Activated CD4-positive, alpha-beta T cell treated with anti-CD3 and anti-CD28 coated beads, Interleukin-2, amount 10 ng/mL, durations not matched to agents 24 days and 14 days (primary cell): ENCODE measurements around the gene PPP4R3B. TPM values are rescaled to one million over a fixed set of nuclear protein-coding genes. Genes with fewer than 3 reads are reported as not detected.
A peak's percentile ranks its signal among the peaks of the same experiment; 100 is the strongest.

Source experiments
- DNase-seq: peaks from one replicate; pipeline ENCODE4 v3.0.0; 2022
- H3K27ac Mint-ChIP-seq: one replicate; pipeline ENCODE4 v1.8.0; 2022; ENCODE audit warnings: mild to moderate bottlenecking, mixed read lengths
- H3K27me3 Mint-ChIP-seq: one replicate; pipeline ENCODE4 v1.8.0; 2022; ENCODE audit warnings: mixed read lengths
- H3K36me3 Mint-ChIP-seq: one replicate; pipeline ENCODE4 v1.8.0; 2022; ENCODE audit warnings: low read depth, mild to moderate bottlenecking, mixed read lengths
- H3K4me1 Mint-ChIP-seq: one replicate; pipeline ENCODE4 v1.8.0; 2021; ENCODE audit warnings: mixed read lengths
- H3K4me3 Mint-ChIP-seq: one replicate; pipeline ENCODE4 v1.8.0; 2022; ENCODE audit warnings: mild to moderate bottlenecking, moderate library complexity, mixed read lengths
- H3K9me3 Mint-ChIP-seq: one replicate; pipeline ENCODE4 v1.8.0; 2021; ENCODE audit warnings: mixed read lengths
- intact Hi-C: fragments of 100-400 bp; cut with micrococcal nuclease; formaldehyde crosslinking; loops from one replicate; pipeline ENCODE4 v1.15.1; 2023
- total RNA-seq: library from RNA; stranded (reverse); gene quantifications from 2 replicates; pipeline ENCODE4 v1.2.3, GENCODE V29; 2022

PPP4R3B gene
- total RNA-seq = 78.1 and 82.7 TPM in 2 replicates

DNA sequence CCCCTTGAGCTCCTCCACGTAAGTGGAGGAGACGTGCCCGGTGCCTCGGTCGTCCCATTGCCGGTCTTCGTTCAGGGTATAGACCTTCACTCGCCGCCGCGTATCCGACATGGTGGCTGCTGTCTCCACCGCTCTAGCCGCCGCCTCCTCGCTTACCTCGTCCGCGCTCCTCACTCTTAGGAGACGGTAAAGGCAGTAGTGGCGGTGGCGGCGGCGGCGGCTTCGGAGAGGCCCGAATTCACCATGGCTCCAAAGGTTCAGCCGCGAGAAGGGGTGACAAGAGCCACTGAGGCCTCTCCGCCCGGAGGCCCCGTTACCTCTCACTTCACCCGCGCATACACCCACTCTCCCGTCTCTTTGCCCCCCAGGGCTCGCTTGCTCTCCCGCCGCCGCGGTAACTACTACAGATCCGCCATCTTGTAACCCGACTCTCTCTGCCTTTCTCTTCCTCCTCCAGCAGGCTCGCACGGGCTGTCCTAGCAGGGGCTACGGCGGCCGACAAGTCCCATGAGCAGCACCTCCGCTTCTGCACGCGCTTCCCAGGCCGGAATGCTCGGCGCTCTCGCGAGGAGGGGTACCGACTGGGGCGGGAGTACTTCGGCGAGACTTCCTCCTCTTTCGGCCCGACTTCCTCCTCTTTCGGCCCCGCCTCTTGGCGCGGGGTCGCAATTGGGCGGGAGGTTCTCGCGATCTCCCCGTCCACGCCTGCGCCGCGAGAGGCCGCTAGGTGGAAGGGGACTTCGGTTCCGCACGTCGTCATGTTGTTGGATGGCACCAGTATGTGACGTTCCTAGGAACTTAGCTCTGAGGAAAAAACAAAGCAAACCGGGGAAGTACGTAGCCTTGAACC, at the start of gene PPP4R3B:
PPP4R3B (minus strand) TSS at position 448 of the 850 bp plus-strand sequence; CDS start at position 111, 337 bp downstream.
- no peak within 1 kb of the TSS for H3K27ac Mint-ChIP-seq

DNA sequence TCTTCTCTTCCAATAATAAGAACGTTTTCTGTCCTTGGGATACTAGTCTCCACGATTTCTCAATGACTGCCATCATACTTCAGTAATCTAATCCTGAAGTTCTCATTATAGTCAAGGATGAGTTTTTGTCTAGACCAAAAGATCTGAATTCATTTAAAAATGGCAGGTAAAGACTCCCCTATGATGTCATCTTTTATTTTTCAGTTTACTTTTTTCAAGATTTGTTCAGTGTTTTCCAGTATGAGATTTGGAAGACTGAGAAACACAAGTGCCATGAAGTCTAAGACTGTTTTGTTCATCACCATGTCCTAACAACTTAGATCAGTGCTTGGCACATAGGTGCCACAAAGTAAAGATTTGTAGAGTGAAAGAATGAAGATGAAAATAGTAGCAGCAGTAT, 35.8 kb upstream of the PPP4R3B start:
- no peaks in the 10 kb centered on the region for H3K4me1 Mint-ChIP-seq
- H3K36me3 Mint-ChIP-seq = peaks cover 55% of the 10 kb centered on the region
- no peak for DNase-seq
- H3K9me3 Mint-ChIP-seq = no peaks in the 10 kb centered on the region
- intact Hi-C loops = no loop called here
- H3K27me3 Mint-ChIP-seq = no peaks in the 10 kb centered on the region
- H3K4me3 Mint-ChIP-seq = no peak overlapping the region
- H3K27ac Mint-ChIP-seq = no peak overlapping the region

More for the DNA sequence above, at the start of gene PPP4R3B:
- Mint-ChIP-seq H3K4me3 (no peak within 1 kb of the TSS), H3K36me3 (peaks cover 30% of the 10 kb centered on the region), H3K27me3 (no peaks in the 10 kb centered on the region), H3K9me3 (no peaks in the 10 kb centered on the region), H3K4me1 (peaks cover 35% of the 10 kb centered on the region)
- intact Hi-C loops = loop anchor here (1.0 to 10.0 kb wide), 13 partner anchors 26 to 1831 kb away; partner anchors contain the start of genes ASB3, CCDC88A, CFAP36 and CLHC1
- DNase-seq = peak; percentile 100

DNA sequence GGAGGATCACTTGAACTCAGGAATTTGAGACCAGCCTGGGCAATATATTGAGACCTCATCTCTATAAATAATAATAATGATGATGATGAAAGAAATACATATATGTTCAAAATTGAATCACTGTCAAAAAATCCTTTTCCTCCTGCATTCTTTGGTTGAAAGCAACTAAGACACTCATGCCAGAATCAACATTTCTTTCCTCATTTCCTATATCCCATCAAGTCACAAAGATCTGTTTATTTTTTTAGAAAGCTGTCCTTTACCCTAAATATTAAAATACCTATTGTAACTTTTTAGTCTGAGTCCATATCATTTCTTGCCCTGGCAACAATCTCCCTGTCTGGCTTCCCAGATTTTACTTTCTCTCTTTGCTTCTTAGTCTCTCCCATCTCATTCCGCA, 31.8 kb upstream of the PPP4R3B start:
- Mint-ChIP-seq H3K4me1 (no peaks in the 10 kb centered on the region), H3K9me3 (no peaks in the 10 kb centered on the region), H3K27ac (no peak overlapping the region), H3K4me3 (no peak overlapping the region), H3K27me3 (no peaks in the 10 kb centered on the region), H3K36me3 (peaks cover 41% of the 10 kb centered on the region)
- intact Hi-C loops = no loop called here
- DNase-seq = no peak

DNA sequence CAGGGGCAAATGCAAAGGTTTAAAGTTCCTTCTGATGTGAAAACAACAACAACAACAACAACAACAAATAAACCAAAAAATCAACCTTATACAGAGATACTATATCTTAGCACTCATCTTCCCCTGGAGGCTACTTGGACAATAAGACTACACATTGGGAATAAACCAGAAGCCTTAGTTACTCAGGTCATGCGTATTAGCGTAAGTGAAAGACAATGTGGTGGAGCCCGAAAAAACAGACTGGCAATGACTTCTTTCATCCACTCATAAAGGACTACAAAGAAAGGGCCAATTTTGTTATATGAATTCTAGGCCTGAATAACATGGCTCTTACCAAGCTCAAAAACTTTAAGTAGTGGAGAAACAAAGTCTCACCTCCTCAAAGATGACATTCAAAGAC, 19.4 kb upstream of the PPP4R3B start:
- no peak for DNase-seq
- no peaks in the 10 kb centered on the region for H3K9me3 Mint-ChIP-seq
- intact Hi-C loops = no loop called here
- no peak overlapping the region for H3K4me3 Mint-ChIP-seq
- H3K36me3 Mint-ChIP-seq = peaks cover 41% of the 10 kb centered on the region
- H3K4me1 Mint-ChIP-seq = no peaks in the 10 kb centered on the region
- H3K27ac Mint-ChIP-seq = no peak overlapping the region
- H3K27me3 Mint-ChIP-seq = no peaks in the 10 kb centered on the region

DNA sequence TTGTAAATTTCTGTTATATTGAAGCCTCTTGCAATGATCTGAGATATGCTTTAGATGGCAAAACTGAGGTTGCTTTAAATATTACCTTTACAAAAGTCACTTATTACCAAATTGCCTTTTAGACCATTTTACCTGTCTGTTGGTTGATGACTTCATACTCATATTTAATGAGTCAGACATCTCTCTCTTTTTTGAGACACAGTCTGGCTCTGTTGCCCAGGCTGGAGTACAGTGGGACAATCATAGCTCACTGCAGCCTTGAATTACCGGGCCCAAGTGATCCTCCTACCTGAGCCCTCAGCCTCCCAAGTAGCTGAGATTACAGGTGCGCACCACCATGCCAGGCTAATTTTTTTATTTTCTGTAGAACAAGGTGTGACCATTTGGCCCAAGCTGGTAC, 11.5 kb upstream of the PPP4R3B start:
- Mint-ChIP-seq H3K4me3 (no peak overlapping the region), H3K27ac (no peak overlapping the region), H3K4me1 (peaks cover 2% of the 10 kb centered on the region), H3K36me3 (peaks cover 39% of the 10 kb centered on the region), H3K27me3 (no peaks in the 10 kb centered on the region), H3K9me3 (no peaks in the 10 kb centered on the region)
- intact Hi-C loops = no loop called here
- DNase-seq = no peak

DNA sequence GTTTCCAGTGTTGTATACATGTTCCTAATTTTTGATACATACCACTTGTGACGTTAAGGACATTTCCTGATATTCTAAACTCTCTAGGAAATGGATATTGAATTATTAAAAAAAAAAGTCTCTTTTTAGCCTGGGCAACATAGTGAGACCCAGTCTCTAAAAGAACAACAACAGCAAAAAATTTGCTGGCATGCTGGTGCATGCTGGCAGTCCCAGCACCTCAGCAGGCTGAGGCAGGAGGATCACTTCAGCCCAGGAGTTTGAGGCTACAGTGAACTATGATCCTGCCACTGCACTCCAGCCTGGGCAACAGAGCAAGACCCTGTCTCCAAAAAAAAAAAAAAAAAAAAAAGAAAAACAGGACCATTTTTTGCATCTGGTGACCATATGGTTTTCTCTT, 10.5 kb upstream of the PPP4R3B start:
- Mint-ChIP-seq H3K4me3 (no peak overlapping the region), H3K36me3 (peaks cover 38% of the 10 kb centered on the region), H3K27me3 (no peaks in the 10 kb centered on the region), H3K9me3 (no peaks in the 10 kb centered on the region), H3K27ac (no peak overlapping the region), H3K4me1 (peaks cover 10% of the 10 kb centered on the region)
- intact Hi-C loops = no loop called here
- DNase-seq = no peak

DNA sequence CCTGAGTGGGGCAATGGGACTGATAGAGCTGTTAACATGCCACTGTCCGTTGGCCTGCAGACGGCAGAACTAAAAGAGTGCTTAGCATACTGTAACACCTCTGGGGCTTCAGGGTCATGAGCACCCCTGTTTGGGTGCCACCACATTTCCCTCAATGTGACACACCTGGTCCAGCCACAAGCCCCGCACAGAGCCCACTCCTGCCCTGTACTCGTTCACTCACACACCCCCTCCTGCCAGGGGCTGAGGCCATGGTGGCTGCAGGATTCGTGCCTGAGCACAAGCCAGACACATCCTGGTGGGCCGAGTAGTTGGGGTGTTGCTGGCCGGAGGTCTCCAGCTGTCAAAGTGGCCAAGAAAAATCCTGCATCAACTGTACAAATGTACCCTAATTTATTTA, 4.4 kb upstream of the PPP4R3B start:
- Mint-ChIP-seq H3K4me1 (peaks cover 31% of the 10 kb centered on the region), H3K27ac (no peak overlapping the region), H3K9me3 (no peaks in the 10 kb centered on the region), H3K4me3 (no peak overlapping the region), H3K36me3 (peaks cover 22% of the 10 kb centered on the region), H3K27me3 (no peaks in the 10 kb centered on the region)
- no peak for DNase-seq
- intact Hi-C loops = loop anchor here (1.0 kb wide), 1 partner anchor 10 kb away; no protein-coding TSS in a partner anchor

DNA sequence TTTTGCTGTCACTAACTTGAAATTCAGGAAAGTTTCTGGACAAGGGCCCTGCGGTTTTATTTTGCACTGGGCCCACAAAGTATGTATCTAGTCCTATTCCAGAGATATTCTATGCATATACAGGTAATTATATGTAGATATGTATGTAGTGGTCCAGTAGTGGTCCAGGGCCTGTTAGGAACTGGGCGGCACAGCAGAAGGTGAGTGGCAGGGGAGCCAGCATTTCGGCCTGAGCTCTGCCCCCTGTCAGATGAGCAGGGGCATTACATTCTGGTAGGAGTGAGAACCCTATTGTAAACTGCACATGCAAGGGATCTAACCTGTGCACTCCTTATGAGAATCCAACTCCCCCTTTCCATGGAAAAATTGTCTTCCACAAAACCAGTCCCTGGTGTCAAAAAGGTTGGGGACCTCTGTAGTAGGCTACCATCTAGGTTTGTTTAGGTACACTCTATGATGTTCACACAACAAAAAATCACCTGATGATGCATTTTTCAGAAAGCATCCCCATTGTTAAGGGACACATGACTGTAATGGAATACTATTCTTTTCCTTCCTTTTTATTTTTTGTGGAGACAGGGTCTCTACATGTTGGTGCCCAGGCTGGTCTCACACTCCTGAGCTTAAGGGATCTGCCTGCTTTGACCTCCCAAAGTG, 2.8 kb upstream of the PPP4R3B start:
- H3K27me3 Mint-ChIP-seq = no peaks in the 10 kb centered on the region
- no peak overlapping the region for H3K4me3 Mint-ChIP-seq
- H3K36me3 Mint-ChIP-seq = peaks cover 18% of the 10 kb centered on the region
- peak; percentile 71 for DNase-seq
- intact Hi-C loops = no loop called here
- H3K9me3 Mint-ChIP-seq = no peaks in the 10 kb centered on the region
- peak overlapping the region; percentile 12 for H3K27ac Mint-ChIP-seq
- H3K4me1 Mint-ChIP-seq = peaks cover 35% of the 10 kb centered on the region

DNA sequence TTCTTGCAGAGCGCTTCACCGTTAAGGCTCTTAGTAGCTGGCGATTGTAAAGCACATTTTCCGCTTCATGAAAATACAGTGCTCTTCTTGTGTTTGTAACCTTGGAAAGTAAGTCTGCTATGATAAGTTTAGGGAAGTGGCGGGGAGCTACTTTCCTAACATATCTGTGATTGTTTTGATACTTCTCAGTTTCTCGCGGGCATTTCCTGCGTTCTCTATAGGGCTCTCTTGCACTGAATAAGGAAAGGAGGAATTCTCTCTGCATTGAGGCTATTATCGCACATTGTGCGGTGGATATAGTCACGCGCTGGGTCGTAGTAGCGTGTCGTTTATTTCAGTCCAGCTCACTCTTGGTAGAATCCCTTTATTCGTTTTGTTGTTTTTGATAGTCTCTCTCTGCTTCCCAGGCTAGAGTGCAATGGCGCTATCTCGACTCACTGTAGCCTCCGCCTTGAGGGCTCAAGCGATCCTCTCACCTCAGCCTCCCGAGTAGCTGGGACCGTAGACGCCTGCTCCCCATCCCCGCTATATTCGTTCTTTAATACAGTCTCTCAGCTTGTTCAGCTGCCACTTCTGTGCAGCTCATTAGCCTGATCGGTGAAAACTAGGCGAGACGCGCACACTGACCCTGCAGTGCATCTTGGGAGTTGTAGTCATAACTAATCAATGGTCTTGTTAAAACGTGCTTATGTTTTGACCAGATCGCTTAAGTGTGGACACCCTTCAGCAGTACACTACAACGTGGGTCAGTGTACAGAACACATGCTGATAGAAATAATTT, 1.0 kb upstream of the PPP4R3B start:
- H3K4me3 Mint-ChIP-seq = no peak overlapping the region

DNA sequence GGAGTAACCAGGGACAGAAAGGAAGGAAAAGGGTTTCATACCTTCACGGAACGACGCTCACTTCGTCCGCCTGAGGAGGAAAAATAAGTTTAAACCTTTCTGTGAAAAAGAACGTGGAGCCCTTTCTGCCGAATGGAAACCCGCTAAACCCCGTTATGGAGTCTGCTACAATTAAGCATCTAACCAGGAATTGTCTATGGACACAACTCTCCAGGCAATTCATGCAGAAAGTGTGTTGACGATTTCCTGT, 528 bp upstream of the PPP4R3B start:
- peaks cover 36% of the 10 kb centered on the region for H3K4me1 Mint-ChIP-seq
- no peak overlapping the region for H3K27ac Mint-ChIP-seq
- H3K9me3 Mint-ChIP-seq = no peaks in the 10 kb centered on the region
- no peak for DNase-seq
- intact Hi-C loops = loop anchor here (1.0 to 10.0 kb wide), 4 partner anchors 53 to 1046 kb away; partner anchors contain the start of genes CCDC88A and MTIF2
- H3K27me3 Mint-ChIP-seq = no peaks in the 10 kb centered on the region
- peaks cover 29% of the 10 kb centered on the region for H3K36me3 Mint-ChIP-seq
- no peak overlapping the region for H3K4me3 Mint-ChIP-seq

More for the DNA sequence above, 1.0 kb upstream of the PPP4R3B start:
- Mint-ChIP-seq H3K27ac (no peak overlapping the region), H3K36me3 (peaks cover 26% of the 10 kb centered on the region), H3K4me1 (peaks cover 38% of the 10 kb centered on the region), H3K9me3 (no peaks in the 10 kb centered on the region), H3K27me3 (no peaks in the 10 kb centered on the region)
- intact Hi-C loops = loop anchor here (1.0 to 10.0 kb wide), 4 partner anchors 54 to 1046 kb away; partner anchors contain the start of genes CCDC88A and MTIF2
- peak; percentile 88 for DNase-seq

DNA sequence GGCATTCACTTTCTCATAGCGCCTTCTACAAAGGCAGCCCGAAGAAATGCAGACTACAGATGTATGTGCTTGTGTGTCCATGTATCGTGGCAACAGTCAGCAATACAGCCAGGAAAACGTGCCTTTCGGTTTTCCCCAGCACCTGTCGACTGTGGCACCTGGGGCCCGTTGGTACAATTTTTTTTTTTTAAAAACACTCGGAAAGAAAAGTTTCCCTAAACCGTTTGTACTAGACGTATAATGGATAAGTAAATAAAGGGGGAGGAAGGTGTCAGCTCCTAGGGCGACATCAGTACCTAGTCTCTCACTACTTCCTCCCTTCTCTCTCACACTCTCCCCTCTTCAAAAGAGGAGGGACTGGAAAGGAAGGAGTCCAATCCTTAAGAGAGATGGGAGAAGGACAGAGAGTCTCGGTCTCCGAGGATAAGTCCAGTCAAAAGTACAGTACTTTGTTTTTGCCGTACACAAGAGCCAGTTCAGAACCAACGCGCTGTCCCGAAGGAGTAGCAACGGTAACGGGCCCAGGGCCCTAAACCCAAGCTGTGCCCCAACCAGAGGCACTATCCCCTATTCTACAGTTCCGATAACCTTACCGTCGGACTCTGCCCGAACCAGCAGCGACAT, 759 bp downstream of the PPP4R3B start:
- H3K27ac Mint-ChIP-seq = no peak overlapping the region
- no peak overlapping the region for H3K4me3 Mint-ChIP-seq
- peak; percentile 86 for DNase-seq
- H3K27me3 Mint-ChIP-seq = no peaks in the 10 kb centered on the region
- peaks cover 36% of the 10 kb centered on the region for H3K36me3 Mint-ChIP-seq
- intact Hi-C loops = loop anchor here (1.0 to 10.0 kb wide), 12 partner anchors 25 to 1830 kb away; partner anchors contain the start of genes ASB3, CFAP36, CLHC1 and EML6
- H3K9me3 Mint-ChIP-seq = no peaks in the 10 kb centered on the region
- H3K4me1 Mint-ChIP-seq = peaks cover 34% of the 10 kb centered on the region

DNA sequence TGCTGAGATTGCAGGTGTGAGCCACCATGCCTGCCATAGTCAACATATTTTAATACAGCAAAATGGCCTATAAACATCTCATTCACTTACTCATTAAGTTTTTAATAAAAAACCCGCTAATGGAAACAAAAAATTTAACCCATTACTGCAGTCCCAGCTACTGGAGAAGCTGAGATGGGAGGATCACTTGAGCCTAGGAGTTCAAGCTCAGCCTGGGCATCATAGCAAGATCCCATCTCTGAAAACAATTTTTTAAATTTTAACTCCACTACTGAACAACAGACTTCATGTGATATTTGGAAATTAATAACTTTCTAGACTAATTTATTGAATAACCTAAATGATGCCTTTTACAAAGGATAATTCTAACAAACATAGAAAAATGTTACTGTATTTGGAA, 5.4 kb downstream of the PPP4R3B start:
- H3K4me3 Mint-ChIP-seq = no peak overlapping the region
- peaks cover 43% of the 10 kb centered on the region for H3K36me3 Mint-ChIP-seq
- H3K4me1 Mint-ChIP-seq = peaks cover 32% of the 10 kb centered on the region
- no peaks in the 10 kb centered on the region for H3K27me3 Mint-ChIP-seq
- intact Hi-C loops = loop anchor here (10.0 kb wide), 1 partner anchor 47 kb away; no protein-coding TSS in a partner anchor
- no peak overlapping the region for H3K27ac Mint-ChIP-seq
- no peaks in the 10 kb centered on the region for H3K9me3 Mint-ChIP-seq
- peak; percentile 40 for DNase-seq
